Liver (tissue), 9 donors: ENCODE data around the gene RPL26. TPM values are rescaled to one million over a fixed set of nuclear protein-coding genes. Genes with fewer than 3 reads are reported as not detected.

Experiments used
- DNase-seq: peaks from one replicate; pipeline ENCODE4 v3.0.0-alpha.2; 2017; ENCODE audit warnings: low spot score
- H3K27ac ChIP-seq, 2 donors: one replicate each; pipeline ENCODE4 v1.7.0; 2013; ENCODE audit warnings: inconsistent platforms in 2 of 2, low read length in 2 of 2, control low read depth in 1 of 2, low read depth in 1 of 2, mild to moderate bottlenecking in 1 of 2
- H3K27me3 ChIP-seq, 4 donors: one replicate each; pipeline versions ENCODE4 v1.6.1 to v1.7.0; 2013; ENCODE audit warnings: low read length in 3 of 4, inconsistent platforms in 1 of 4, mild to moderate bottlenecking in 1 of 4, moderate library complexity in 1 of 4; ENCODE audit not compliant: control insufficient read depth in 4 of 4, insufficient read depth in 4 of 4
- H3K36me3 ChIP-seq, 4 donors: one replicate each; pipeline versions ENCODE4 v1.6.1 to v1.7.0; 2013; ENCODE audit warnings: low read length in 3 of 4, mild to moderate bottlenecking in 3 of 4, low read depth in 1 of 4, moderate library complexity in 1 of 4; ENCODE audit not compliant: control insufficient read depth in 4 of 4, insufficient read depth in 3 of 4
- H3K4me1 ChIP-seq, 4 donors: one replicate each; pipeline versions ENCODE4 v1.6.1 to v1.7.0; 2013; ENCODE audit warnings: low read length in 3 of 4, mild to moderate bottlenecking in 3 of 4, moderate library complexity in 1 of 4; ENCODE audit not compliant: control insufficient read depth in 4 of 4, insufficient read depth in 4 of 4
- H3K4me3 ChIP-seq, 3 donors: one replicate each; pipeline versions ENCODE4 v1.6.1 to v1.7.0; 2013; ENCODE audit warnings: low read length in 3 of 3, control low read depth in 1 of 3, low read depth in 1 of 3, mild to moderate bottlenecking in 1 of 3
- H3K9ac ChIP-seq, 2 donors: one replicate each; pipeline ENCODE4 v1.7.0; 2013; ENCODE audit warnings: low read length in 2 of 2, mild to moderate bottlenecking in 2 of 2, moderate library complexity in 2 of 2, control low read depth in 1 of 2, low read depth in 1 of 2
- H3K9me3 ChIP-seq, 4 donors: one replicate each; pipeline versions ENCODE4 v1.6.1 to v1.7.0; 2013; ENCODE audit warnings: low read length in 3 of 4; ENCODE audit not compliant: control insufficient read depth in 4 of 4
- ATF3 ChIP-seq: IDR thresholded peaks from 2 replicates; pipeline ENCODE4 v1.6.1; 2016; ENCODE audit warnings: antibody characterized with exemption
- CTCF ChIP-seq: fragments of 150-350 bp; IDR thresholded peaks from 2 replicates; pipeline ENCODE4 v1.5.1; 2017; ENCODE audit warnings: improper control_type of control experiment, low read depth, low read length; ENCODE audit not compliant: missing input control
- EGR1 ChIP-seq, 2 donors: IDR thresholded peaks; 2 replicates each; pipeline ENCODE4 v1.6.1; 2016 to 2018; ENCODE audit warnings: antibody characterized with exemption in 2 of 2, low read depth in 2 of 2
- FOXA2 ChIP-seq: IDR thresholded peaks from 2 replicates; pipeline ENCODE4 v1.6.1; 2016; ENCODE audit warnings: antibody characterized with exemption
- GABPA ChIP-seq, 2 donors: IDR thresholded peaks in 1 of 2; conservative IDR thresholded peaks in 1 of 2; 2 replicates each; pipeline ENCODE4 v1.6.1; 2016; ENCODE audit warnings: antibody characterized with exemption in 2 of 2, mild to moderate bottlenecking in 1 of 2, moderate library complexity in 1 of 2
- HNF4A ChIP-seq, 2 donors: conservative IDR thresholded peaks; 2 replicates each; pipeline ENCODE4 v1.6.1; 2016; ENCODE audit warnings: antibody characterized with exemption in 2 of 2, mild to moderate bottlenecking in 2 of 2
- HNF4G ChIP-seq: IDR thresholded peaks from 2 replicates; pipeline ENCODE4 v1.6.1; 2016; ENCODE audit warnings: antibody characterized with exemption
- MAX ChIP-seq: IDR thresholded peaks from 2 replicates; pipeline ENCODE4 v1.6.1; 2016; ENCODE audit warnings: antibody characterized with exemption
- RAD21 ChIP-seq, 2 donors: IDR thresholded peaks; 2 replicates each; pipeline ENCODE4 v1.6.1; 2016; ENCODE audit warnings: antibody characterized with exemption in 2 of 2, mild to moderate bottlenecking in 2 of 2
- REST ChIP-seq: IDR thresholded peaks from 2 replicates; pipeline ENCODE4 v1.6.1; 2016; ENCODE audit warnings: antibody characterized with exemption, mild to moderate bottlenecking
- SP1 ChIP-seq: IDR thresholded peaks from 2 replicates; pipeline ENCODE4 v1.6.1; 2018; ENCODE audit warnings: antibody characterized with exemption, mild to moderate bottlenecking
- YY1 ChIP-seq: IDR thresholded peaks from 2 replicates; pipeline ENCODE4 v1.6.1; 2016; ENCODE audit warnings: antibody characterized with exemption, mild to moderate bottlenecking
- WGBS: extraction: QIAGEN DNeasy Blood & Tissue Kit; methylation state at CpG from one replicate; pipeline ENCODE4 v1.1.7; 2013; 5-methylcytosine and 5-hydroxymethylcytosine counted together
- polyA plus RNA-seq, 2 donors: library from polyadenylated mRNA; stranded (reverse) in 1 of 2; unstranded in 1 of 2; fragments of 200-250 nt in 1 of 2; fragments of >200 nt in 1 of 2; fragmentation: Nextera tagmentation in 1 of 2; extraction: Ambion mirVana in 1 of 2; gene quantifications; one replicate each; pipeline versions ENCODE4 v1.2.1 to v1.2.3, GENCODE V29; 2013 to 2015
- total RNA-seq, 2 donors: library from RNA; depleted of rRNA; stranded (reverse); fragments of >200 nt; gene quantifications; one replicate each; pipeline ENCODE4 v1.2.3, GENCODE V29; 2014
- donor health status: healthy.
- donor health status: healthy.
- donor health status: healthy.
- donor health status: healthy.
- donor health status: healthy.

RPL26 gene
- total and polyA plus RNA-seq, 4 donors: 309 to 1,192 (median 1,053) TPM

GRCh38 chr17:8419305-8419704 lies 36.3 kb upstream of the RPL26 start:
- TF ChIP-seq MAX (no peak), CTCF (no peak), ATF3 (no peak), GABPA (IDR thresholded peaks at IDR 0.05 in 1 of 2, conservative IDR thresholded peaks at IDR 0.05 in 1 of 2) (no peak), HNF4G (no peak), EGR1 (IDR thresholded peaks at IDR 0.05; ENCODE audit: low read depth in 2 of 2) (no peak), SP1 (no peak), REST (no peak), YY1 (no peak), FOXA2 (no peak), RAD21 (IDR thresholded peaks at IDR 0.05) (no peak), HNF4A (conservative IDR thresholded peaks at IDR 0.05) (no peak)
- H3K9me3 ChIP-seq: no peaks in the 10 kb centered on the region
- DNase-seq: no peak
- WGBS: 47% methylated on average over 1 of the region's 1 CpG
- H3K4me3 ChIP-seq: no peak overlapping the region
- H3K27ac ChIP-seq: peak overlapping the region; percentile 70 to 88
- H3K4me1 ChIP-seq: peaks cover 5 to 45% (median 39%) of the 10 kb centered on the region in 4 donors
- H3K36me3 ChIP-seq: no peaks in the 10 kb centered on the region
- H3K27me3 ChIP-seq: no peaks in the 10 kb centered on the region
- peak overlapping the region in 1 of 2 donors; percentile 38 for H3K9ac ChIP-seq

GRCh38 chr17:8418471-8418870 lies 35.5 kb upstream of the RPL26 start:
- Histone ChIP-seq H3K27me3 (no peaks in the 10 kb centered on the region), H3K9me3 (no peaks in the 10 kb centered on the region), H3K4me3 (no peak overlapping the region), H3K27ac (peak overlapping the region; percentile 44 to 66), H3K36me3 (no peaks in the 10 kb centered on the region), H3K9ac (no peak overlapping the region), H3K4me1 (peaks cover 5 to 45% (median 39%) of the 10 kb centered on the region in 4 donors)
- WGBS: 79% methylated on average over 1 of the region's 1 CpG
- no peak for TF ChIP-seq CTCF
- TF ChIP-seq RAD21 (IDR thresholded peaks at IDR 0.05): no peak
- no peak for DNase-seq
